ENCODE results near the gene RASAL2.
"Not testable (repeated sequence)": the region's sequence is repeated elsewhere in the genome, so short reads cannot be mapped to it uniquely, and the experiment has no call there.

Gene RASAL2

GRCh38 chr1:178301141-178301540 is 207.2 kb downstream of the RASAL2 start:
- no peak for DNase-seq

- no peak for DNase-seq
Observed at GRCh38 chr1:178307264-178307663, 213.4 kb downstream of the RASAL2 start.

GRCh38 chr1:178308438-178308837 is 214.5 kb downstream of the RASAL2 start:
- no peak for DNase-seq

GRCh38 chr1:178310685-178311105 is 216.8 kb downstream of the RASAL2 start:
- DNase-seq, result peak; percentile 78

- DNase-seq, result no peak
Observed at GRCh38 chr1:178311164-178311563, 217.3 kb downstream of the RASAL2 start.

- DNase-seq, result not testable (repeated sequence)
Observed at GRCh38 chr1:178320280-178320982, 226.5 kb downstream of the RASAL2 start.

- no peak for DNase-seq
Observed at GRCh38 chr1:178323067-178323466, 229.2 kb downstream of the RASAL2 start.

- DNase-seq, result no peak
Observed at GRCh38 chr1:178324003-178324402, 230.1 kb downstream of the RASAL2 start.

GRCh38 chr1:178328728-178329127 is 234.8 kb downstream of the RASAL2 start:
- DNase-seq, result no peak

GRCh38 chr1:178330153-178330552 is 236.2 kb downstream of the RASAL2 start:
- no peak for DNase-seq

- no peak for DNase-seq
Observed at GRCh38 chr1:178330848-178331497, 237.1 kb downstream of the RASAL2 start.

GRCh38 chr1:178335426-178335825 is 241.5 kb downstream of the RASAL2 start:
- DNase-seq, result no peak

- DNase-seq, result no peak
Observed at GRCh38 chr1:178337091-178337706, 243.3 kb downstream of the RASAL2 start.

- DNase-seq, result no peak
Observed at GRCh38 chr1:178339834-178340233, 245.9 kb downstream of the RASAL2 start.

GRCh38 chr1:178341261-178341956 is 247.5 kb downstream of the RASAL2 start:
- DNase-seq, result no peak

GRCh38 chr1:178342745-178343144 is 248.8 kb downstream of the RASAL2 start:
- no peak for DNase-seq

- DNase-seq, result peak; percentile 35
Observed at GRCh38 chr1:178344513-178345091, 250.7 kb downstream of the RASAL2 start.

GRCh38 chr1:178345238-178345637 is 251.3 kb downstream of the RASAL2 start:
- DNase-seq, result no peak

GRCh38 chr1:178345807-178346206 is 251.9 kb downstream of the RASAL2 start:
- DNase-seq, result no peak

GRCh38 chr1:178349801-178350200 is 255.9 kb downstream of the RASAL2 start:
- no peak for DNase-seq

GRCh38 chr1:178351911-178352310 is 258.0 kb downstream of the RASAL2 start:
- not testable (repeated sequence) for DNase-seq

GRCh38 chr1:178352790-178353416 is 259.0 kb downstream of the RASAL2 start:
- DNase-seq, result no peak

- no peak for DNase-seq
Observed at GRCh38 chr1:178353524-178353923, 259.6 kb downstream of the RASAL2 start.

All from hematopoietic multipotent progenitor cell treated with erythropoietin and hydrocortisone succinate and interleukin-3 and kit ligand, for 8 days (in vitro differentiated cells).